ENCODE data around the gene FGF22.
"Not testable (repeated sequence)": the region's sequence is repeated elsewhere in the genome, so short reads cannot be mapped to it uniquely, and the experiment has no call there.

FGF22 gene

DNA sequence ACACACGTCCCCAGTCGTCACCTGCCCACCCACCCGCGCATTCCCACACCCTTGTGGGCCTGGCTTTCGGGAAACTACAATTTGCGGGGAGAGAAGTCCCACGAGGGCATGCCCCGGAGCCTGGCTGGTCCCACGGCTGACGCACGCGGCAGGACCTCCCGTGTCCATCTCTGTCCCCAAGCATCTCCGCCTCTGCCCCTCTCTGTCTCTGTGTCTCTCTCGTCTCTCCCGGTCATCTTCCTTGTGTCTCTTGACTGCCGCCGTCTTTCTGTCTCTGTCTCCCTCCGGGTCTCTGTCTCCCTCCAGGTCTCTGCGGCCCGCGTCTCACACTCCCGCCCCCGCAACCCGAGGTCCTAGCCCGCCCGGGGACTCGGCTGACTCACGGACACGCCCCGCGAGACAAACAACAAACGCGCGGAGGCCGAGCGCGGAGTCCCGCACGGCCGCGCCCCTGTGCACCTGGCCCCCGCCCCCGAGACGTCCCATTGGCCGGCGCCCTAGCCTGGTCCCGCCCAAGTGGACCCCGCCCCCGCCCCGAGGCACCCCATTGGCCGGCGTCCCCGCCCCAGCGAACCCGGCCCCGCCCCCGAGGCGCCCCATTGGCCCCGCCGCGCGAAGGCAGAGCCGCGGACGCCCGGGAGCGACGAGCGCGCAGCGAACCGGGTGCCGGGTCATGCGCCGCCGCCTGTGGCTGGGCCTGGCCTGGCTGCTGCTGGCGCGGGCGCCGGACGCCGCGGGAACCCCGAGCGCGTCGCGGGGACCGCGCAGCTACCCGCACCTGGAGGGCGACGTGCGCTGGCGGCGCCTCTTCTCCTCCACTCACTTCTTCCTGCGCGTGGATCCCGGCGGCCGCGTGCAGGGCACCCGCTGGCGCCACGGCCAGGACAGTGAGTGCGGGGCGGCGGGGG lies at the start of gene FGF22:
FGF22 (plus strand) TSS at position 627 of the 908 bp plus-strand sequence; CDS start at position 674, 47 bp downstream.
- peak; percentile 91 to 94 for DNase-seq (ENCODE audit: low read depth in 1 of 2, low spot score in 1 of 2)

DNA sequence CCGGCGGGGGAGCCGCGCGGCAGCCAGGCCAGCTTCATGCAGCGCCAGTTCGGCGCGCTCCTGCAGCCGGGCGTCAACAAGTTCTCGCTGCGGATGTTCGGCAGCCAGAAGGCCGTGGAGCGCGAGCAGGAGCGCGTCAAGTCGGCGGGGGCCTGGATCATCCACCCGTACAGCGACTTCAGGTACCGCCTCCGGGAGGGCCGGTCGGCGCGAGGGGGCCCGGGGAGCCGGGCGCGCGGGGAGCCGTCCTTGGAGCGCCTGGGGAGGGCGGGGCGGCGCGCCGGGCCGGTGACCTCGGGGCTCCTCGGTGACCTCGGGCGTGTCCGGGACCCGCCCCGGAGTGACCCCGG lies 49.3 kb upstream of the FGF22 start:
- no peak for DNase-seq (ENCODE audit: low read depth in 1 of 2, low spot score in 1 of 2)

DNA sequence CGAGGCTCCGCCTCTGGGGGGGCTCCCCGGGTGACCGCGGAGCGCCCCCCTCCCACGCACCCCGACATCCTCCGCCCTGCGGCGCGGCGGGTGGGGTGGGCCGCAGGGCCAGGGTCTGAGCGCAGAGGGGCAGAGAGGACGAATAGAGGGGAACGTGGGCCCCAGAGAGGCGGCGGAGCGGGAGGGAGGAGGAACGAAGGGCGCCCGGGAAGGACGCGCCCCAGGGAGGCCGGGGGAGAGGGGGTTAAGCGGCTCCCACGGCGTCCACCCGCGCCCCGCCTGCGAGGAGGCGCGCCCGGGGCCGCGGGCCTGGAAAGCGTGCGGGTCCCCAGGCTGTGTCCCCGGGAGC lies 49.0 kb upstream of the FGF22 start:
- no peak for DNase-seq (ENCODE audit: low read depth in 1 of 2, low spot score in 1 of 2)

GRCh38 chr19:591099-591958 lies 48.4 kb upstream of the FGF22 start:
- no peak for DNase-seq (ENCODE audit: low read depth in 1 of 2, low spot score in 1 of 2)

GRCh38 chr19:592101-592500 lies 47.6 kb upstream of the FGF22 start:
- no peak for DNase-seq (ENCODE audit: low read depth in 1 of 2, low spot score in 1 of 2)

- DNase-seq (ENCODE audit: low read depth in 1 of 2, low spot score in 1 of 2), result no peak
Observed at GRCh38 chr19:593055-593454, 46.6 kb upstream of the FGF22 start.

DNA sequence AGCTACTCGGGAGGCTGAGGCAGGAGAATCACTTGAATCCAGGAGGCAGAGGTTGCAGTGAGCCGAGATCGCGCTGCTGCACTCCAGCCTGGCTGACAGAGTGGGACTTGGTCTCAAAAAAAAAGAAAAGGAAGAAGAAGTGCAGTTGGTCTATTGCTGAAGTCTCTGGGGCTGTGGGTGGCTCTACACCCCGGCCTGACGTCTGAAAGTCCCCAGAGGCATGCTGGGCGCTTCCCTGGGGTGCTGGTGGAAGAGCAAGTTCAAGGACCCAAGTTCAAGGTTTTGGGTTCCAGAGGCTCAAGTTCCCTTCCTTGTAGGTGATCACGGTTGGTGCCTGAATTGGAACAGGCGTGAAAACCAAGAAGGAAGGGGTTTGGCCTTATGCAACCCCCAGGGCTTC lies 46.2 kb upstream of the FGF22 start:
- no peak for DNase-seq (ENCODE audit: low read depth in 1 of 2, low spot score in 1 of 2)

DNA sequence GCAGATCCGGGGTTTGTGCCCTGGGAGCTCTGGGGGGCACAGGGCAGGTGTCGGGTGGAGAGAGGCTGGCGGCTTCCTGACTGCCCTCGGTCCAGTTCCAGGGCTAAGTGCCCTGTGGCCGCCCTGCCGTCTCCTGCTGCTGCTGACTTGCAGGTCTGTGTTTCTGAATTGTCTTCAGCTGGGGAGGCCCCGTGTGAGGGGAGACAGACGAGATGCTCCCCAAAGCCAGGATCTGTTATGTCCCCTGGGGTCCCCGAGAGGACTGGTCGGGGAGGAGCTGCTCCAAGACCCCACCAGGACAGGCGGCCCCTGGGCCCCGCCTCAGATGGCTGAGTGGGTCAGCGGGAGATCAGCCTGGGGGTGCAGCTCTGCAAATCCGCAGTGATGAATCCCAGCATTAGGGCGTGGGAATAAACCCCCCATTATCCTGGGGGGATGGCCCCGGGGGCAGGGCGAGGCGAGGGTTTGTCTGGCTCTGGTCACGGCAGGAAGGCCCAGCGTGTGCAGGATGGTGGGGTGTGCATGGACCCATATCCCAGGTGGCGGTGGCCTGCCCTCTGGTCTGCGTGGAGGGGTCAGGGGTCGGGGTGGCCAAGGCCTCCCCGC lies 45.3 kb upstream of the FGF22 start:
- DNase-seq (ENCODE audit: low read depth in 1 of 2, low spot score in 1 of 2), result no peak

DNA sequence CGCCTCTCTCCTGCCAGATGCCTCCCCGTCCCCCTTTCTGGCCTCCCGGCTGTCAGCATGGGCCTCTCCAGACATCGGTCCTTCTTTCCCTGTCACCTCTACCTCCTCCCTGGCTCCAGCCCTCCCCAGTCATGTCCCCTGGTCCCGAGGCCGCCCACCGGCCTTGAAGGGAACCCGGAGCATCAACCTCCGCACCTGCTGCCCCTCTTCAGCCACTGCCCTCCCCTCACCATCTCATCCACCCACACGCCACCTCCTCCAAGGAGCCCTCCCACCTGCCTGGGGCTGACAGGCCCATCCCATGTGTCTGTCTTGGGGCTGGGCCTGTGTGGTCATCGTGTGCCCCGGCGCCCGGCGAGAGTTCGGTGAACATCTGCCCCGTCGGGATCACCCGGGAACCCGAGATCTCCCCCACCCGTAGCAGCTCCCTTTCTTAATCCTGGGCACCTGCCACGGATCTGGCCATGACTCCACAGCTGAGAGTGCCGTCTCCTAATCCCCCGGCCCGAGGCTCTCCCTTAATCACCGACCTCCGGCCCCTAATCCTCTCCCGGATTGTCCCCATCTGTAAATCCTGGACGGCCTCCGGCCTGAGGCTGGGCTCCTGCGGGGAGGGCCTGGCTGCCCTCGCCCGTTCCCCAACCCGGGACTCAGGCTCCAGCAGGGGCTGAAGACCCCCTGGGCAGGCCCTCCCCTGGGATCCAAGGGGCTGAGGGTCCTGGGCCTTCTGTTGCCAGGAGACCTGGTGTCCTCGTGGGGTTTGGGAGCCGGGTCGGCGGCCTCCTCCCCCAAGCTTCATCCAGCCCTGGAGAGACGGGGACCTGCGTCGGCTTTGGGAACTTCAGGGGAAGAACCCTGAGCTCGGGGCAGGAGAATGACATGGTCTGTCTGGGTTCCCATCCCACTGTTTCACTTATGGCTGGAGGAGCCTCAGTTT lies 44.1 kb upstream of the FGF22 start:
- DNase-seq (ENCODE audit: low read depth in 1 of 2, low spot score in 1 of 2), result no peak

GRCh38 chr19:596263-596655 lies 43.4 kb upstream of the FGF22 start:
- DNase-seq (ENCODE audit: low read depth in 1 of 2, low spot score in 1 of 2), result no peak

GRCh38 chr19:597406-598315 lies 42.0 kb upstream of the FGF22 start:
- DNase-seq (ENCODE audit: low read depth in 1 of 2, low spot score in 1 of 2), result no peak

DNA sequence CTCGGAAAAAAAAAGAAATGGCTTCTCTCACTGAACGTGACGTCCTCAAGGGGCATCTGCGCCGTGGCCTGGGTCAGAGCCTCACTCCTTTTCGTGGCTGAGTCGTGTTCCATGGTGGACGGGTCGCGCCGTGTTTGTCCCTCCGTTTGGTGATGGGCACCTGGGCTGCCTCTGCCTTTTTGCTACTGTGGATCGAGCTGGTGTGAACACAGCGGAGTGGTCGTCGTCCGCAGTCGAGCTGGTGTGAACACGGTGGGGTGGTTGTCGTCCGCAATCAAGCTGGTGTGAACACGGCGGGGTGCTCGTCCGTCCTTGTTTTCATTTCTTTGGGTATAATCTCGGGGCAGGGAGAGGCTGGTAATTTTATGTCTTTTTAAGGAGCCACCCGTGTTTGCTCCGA lies 38.4 kb upstream of the FGF22 start:
- no peak for DNase-seq (ENCODE audit: low read depth in 1 of 2, low spot score in 1 of 2)

DNA sequence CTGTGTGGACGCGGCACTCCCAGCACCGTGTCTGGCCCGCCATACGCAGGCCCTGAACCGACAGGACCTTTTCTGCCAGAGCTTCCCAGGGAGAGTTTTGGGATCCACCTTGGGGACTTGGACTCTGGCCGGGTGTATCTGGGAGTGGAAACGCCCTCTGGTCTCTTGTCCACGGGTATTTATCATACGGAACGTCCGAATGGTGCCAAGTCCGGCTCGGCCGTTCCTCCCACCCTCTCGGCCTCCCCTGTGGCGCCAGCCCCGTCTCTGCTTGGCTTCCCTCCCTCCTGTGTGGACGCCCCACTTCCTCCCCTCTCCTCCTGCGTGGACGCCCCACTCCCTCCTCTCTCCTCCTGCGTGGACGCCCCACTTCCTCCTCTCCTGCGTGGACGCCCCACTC lies 37.9 kb upstream of the FGF22 start:
- no peak for DNase-seq (ENCODE audit: low read depth in 1 of 2, low spot score in 1 of 2)

DNA sequence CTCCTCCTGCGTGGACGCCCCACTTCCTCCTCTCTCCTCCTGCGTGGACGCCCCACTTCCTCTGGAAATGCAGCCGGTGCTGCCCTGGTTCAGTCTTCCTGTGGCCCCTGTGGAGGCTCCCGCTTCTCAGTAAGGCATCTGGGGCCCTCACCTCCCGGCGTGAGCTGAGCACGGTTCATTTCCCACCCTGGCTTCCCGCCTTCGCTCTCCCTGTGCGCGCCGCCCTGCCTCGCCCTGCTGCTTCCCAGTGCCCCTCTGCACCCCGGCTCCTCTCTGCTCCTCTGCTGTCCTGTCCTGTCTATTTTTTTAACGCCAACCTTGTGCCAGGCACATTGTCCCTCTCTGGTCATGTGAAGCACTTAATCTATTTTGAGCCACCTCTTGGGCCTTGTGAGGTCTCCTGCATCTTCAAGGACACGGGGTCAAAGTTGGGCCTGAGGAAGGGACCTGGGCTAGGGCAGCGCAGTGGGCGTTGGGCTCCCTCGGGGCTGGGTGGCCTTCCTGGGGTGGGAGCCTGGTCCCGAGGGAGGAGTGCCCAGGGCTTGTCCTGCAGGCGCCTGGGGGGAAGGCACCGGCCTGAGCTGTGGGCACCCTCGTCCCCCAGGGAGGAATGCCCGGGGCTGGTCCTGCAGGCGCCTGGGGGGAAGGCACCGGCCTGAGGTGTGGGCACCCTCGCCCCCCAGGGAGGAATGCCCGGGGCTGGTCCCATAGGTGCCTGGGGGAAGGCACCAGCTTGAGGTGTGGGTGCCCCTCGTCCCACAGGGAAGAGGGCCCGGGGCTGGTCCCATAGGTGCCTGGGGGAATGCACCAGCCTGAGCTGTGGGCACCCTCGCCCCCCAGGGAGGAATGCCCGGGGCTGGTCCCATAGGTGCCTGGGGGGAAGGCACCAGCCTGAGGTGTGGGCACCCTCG lies 37.0 kb upstream of the FGF22 start:
- DNase-seq (ENCODE audit: low read depth in 1 of 2, low spot score in 1 of 2), result no peak

DNA sequence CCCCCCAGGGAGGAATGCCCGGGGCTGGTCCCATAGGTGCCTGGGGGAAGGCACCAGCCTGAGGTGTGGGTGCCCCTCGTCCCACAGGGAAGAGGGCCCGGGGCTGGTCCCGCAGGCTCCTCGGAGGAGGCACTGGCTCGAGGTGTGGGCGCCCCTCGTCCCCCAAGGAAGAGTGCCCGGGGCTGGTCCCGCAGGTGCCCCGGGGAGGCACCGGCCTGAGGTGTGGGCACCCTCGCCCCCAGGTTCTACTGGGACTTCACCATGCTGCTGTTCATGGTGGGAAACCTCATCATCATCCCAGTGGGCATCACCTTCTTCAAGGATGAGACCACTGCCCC lies 36.4 kb upstream of the FGF22 start:
- DNase-seq (ENCODE audit: low read depth in 1 of 2, low spot score in 1 of 2), result not testable (repeated sequence)

DNA sequence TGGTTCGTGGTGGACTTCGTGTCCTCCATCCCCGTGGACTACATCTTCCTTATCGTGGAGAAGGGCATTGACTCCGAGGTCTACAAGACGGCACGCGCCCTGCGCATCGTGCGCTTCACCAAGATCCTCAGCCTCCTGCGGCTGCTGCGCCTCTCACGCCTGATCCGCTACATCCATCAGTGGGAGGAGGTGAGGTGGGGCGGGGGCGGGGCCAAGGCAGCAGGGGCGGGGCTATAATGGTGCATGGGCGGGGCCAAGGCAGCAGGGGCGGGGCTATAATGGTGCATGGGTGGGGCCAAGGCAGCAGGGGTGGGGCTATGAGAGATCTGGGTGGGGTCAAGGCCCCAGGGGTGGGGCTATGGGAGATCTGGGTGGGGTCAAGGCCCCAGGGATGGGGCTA lies 35.9 kb upstream of the FGF22 start:
- not testable (repeated sequence) for DNase-seq (ENCODE audit: low read depth in 1 of 2, low spot score in 1 of 2)

DNA sequence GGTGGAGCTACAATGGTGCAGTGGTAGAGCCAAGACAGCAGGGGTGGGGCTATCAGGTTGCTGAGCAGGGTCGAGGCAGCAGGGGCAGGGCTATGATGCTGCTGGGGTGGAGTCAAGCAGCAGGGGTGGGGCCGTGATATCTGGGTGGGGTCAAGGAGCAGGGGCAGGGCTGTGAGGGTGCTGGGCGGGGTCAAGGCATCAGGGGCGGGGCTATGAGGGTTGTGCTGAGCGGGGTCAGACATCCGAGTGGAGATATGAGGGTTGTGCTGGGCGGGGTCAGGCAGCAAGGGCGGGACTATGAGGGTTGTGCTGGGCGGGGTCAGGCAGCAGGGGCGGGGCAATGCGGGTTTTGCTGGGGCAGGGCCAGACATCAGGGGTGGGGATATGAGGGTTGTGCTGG lies 35.3 kb upstream of the FGF22 start:
- no peak for DNase-seq (ENCODE audit: low read depth in 1 of 2, low spot score in 1 of 2)

DNA sequence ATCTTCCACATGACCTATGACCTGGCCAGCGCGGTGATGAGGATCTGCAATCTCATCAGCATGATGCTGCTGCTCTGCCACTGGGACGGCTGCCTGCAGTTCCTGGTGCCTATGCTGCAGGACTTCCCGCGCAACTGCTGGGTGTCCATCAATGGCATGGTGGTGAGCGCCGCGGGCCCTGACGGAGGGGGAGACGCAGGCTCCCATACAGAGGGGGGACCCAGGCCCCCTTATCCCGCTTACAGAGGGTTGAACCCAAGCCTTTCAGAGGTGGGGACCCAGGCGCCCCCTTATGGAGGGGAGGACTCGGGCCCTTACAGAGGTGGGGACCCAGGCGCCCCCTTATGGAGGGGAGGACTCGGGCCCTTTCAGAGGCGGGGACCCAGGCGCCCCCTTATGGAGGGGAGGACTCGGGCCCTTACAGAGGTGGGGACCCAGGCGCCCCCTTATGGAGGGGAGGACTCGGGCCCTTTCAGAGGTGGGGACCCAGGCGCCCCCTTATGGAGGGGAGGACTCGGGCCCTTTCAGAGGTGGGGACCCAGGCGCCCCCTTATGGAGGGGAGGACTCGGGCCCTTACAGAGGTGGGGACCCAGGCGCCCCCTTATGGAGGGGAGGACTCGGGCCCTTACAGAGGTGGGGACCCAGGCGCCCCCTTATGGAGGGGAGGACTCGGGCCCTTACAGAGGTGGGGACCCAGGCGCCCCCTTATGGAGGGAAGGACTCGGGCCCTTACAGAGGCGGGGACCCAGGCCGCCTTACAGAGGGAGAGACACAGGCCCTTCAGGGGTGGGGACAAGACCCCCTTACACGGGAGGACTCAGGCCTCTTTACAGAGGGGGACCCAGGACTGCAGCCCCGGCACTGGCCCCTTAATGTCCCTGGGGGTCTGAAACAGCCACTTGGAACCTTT lies 34.4 kb upstream of the FGF22 start:
- not testable (repeated sequence) for DNase-seq (ENCODE audit: low read depth in 1 of 2, low spot score in 1 of 2)
